OCI-LY7 (cell line): ENCODE data around the gene AMPD1. TPM values are rescaled to one million over a fixed set of nuclear protein-coding genes. Genes with fewer than 3 reads are reported as not detected.

ENCODE experiments used
- BruUV-seq: library from RNA; stranded (reverse); fragments of 400-500 nt; replicated peaks from 2 replicates; lab custom pipeline; 2021; lab: Mats Ljungman, UMichigan
- CTCF ChIA-PET: fragments of 300-600 bp; sonication (Branson Sonifier 250); formaldehyde crosslinking; loops from one replicate; lab custom pipeline; 2022; ENCODE audit warnings: antibody characterized with exemption; ENCODE audit not compliant: unreplicated experiment; lab: Charles Lee
- POLR2A ChIA-PET: fragments of 300-600 bp; sonication (Branson Sonifier 250); formaldehyde crosslinking; loops from one replicate; lab custom pipeline; 2022; ENCODE audit warnings: antibody characterized with exemption; lab: Charles Lee
- DNase-seq: peaks from one replicate; pipeline ENCODE4 v3.0.0-alpha.2; 2015; ENCODE audit warnings: low spot score
- H2AFZ ChIP-seq: fragments of 200-600 bp; sonication (generic), shearing (Covaris generic); 2 replicates; pipeline ENCODE4 v1.6.1; 2014; ENCODE audit warnings: mild to moderate bottlenecking, antibody characterized with exemption, low read length, moderate library complexity
- H3K27ac ChIP-seq: fragments of 200-600 bp; sonication (generic); 2 replicates; pipeline ENCODE4 v1.5.1; 2014; ENCODE audit warnings: mixed run types, low read depth, mild to moderate bottlenecking, moderate library complexity, low read length, inconsistent platforms; ENCODE audit not compliant: poor library complexity, severe bottlenecking
- H3K36me3 ChIP-seq: fragments of 200-600 bp; sonication (generic); 2 replicates; pipeline ENCODE4 v1.6.1; 2014; ENCODE audit warnings: mild to moderate bottlenecking, antibody characterized with exemption, low read length, moderate library complexity, mixed read lengths; ENCODE audit not compliant: insufficient read depth
- H3K4me1 ChIP-seq: fragments of 200-600 bp; sonication (generic); 2 replicates; pipeline ENCODE4 v1.5.1; 2014; ENCODE audit warnings: mild to moderate bottlenecking, low read length; ENCODE audit not compliant: insufficient read depth, poor library complexity, severe bottlenecking
- H3K4me2 ChIP-seq: fragments of 200-600 bp; sonication (generic); 2 replicates; pipeline ENCODE4 v1.6.1; 2014; ENCODE audit warnings: mild to moderate bottlenecking, low read length
- H3K4me3 ChIP-seq: fragments of 200-600 bp; sonication (generic); 2 replicates; pipeline ENCODE4 v1.5.1; 2014; ENCODE audit warnings: mild to moderate bottlenecking, low read depth, low read length; ENCODE audit not compliant: poor library complexity, severe bottlenecking
- H3K79me2 ChIP-seq: fragments of 200-600 bp; sonication (generic); 2 replicates; pipeline ENCODE4 v1.6.1; 2016; ENCODE audit warnings: low read depth, mild to moderate bottlenecking, low read length, moderate library complexity, mixed read lengths; ENCODE audit not compliant: insufficient read depth
- H3K9me2 ChIP-seq: fragments of 200-600 bp; sonication (generic); 2 replicates; pipeline ENCODE4 v1.6.1; 2016; ENCODE audit warnings: mild to moderate bottlenecking, low read length, mixed read lengths; ENCODE audit not compliant: insufficient read depth
- H3K9me3 ChIP-seq: fragments of 200-600 bp; sonication (generic); 2 replicates; pipeline ENCODE4 v1.6.1; 2014; ENCODE audit warnings: mild to moderate bottlenecking, mixed run types, low read length, mixed read lengths
- H4K20me1 ChIP-seq: fragments of 200-600 bp; sonication (generic); 2 replicates; pipeline ENCODE4 v1.6.1; 2014; ENCODE audit warnings: mild to moderate bottlenecking, antibody characterized with exemption, low read length, moderate library complexity, mixed read lengths; ENCODE audit not compliant: insufficient read depth
- CTCF ChIP-seq: fragments of 200-600 bp; sonication (generic); conservative IDR thresholded peaks from 2 replicates; pipeline ENCODE4 v1.5.1; 2014; ENCODE audit warnings: mild to moderate bottlenecking, antibody characterized with exemption, low read length, moderate library complexity, mixed read lengths
- EZH2phosphoT487 ChIP-seq: fragments of 200-600 bp; sonication (generic); IDR thresholded peaks from 2 replicates; pipeline ENCODE4 v1.6.1; 2018; ENCODE audit warnings: low read depth, borderline replicate concordance, mild to moderate bottlenecking, mixed run types, antibody characterized with exemption, low read length, moderate library complexity, mixed read lengths
- intact Hi-C: fragments of 100-400 bp; cut with micrococcal nuclease; formaldehyde crosslinking; loops from one replicate; pipeline ENCODE4 v1.10.0; 2022; ENCODE audit not compliant: unreplicated experiment
- total RNA-seq, 2 experiments: library from RNA; depleted of rRNA in 1 of 2; stranded (reverse); fragments of >200 nt in 1 of 2; shearing (Covaris generic) in 1 of 2; gene quantifications; 2 replicates each; pipeline ENCODE4 v1.2.3, GENCODE V29; 2014 to 2022

The AMPD1 gene
- total RNA-seq, 2 experiments from 2014 or later: not detected

- Histone ChIP-seq H3K27ac (no peak overlapping the region), H3K79me2 (peaks cover 75% of the 10 kb centered on the region), H3K4me1 (no peaks in the 10 kb centered on the region), H2AFZ (no peak overlapping the region), H3K36me3 (peaks cover 99% of the 10 kb centered on the region), H3K4me2 (no peak overlapping the region), H3K9me3 (no peaks in the 10 kb centered on the region), H3K4me3 (no peak overlapping the region), H4K20me1 (peaks cover 27% of the 10 kb centered on the region; the same call in 1 of the 2 replicates), H3K9me2 (no peaks in the 10 kb centered on the region)
- POLR2A ChIA-PET: interaction anchor here (1.5 kb wide), 1 partner anchor 21 kb away, joined by 4 read pairs; no protein-coding TSS in a partner anchor
- no peak for TF ChIP-seq EZH2phosphoT487
- no peak for TF ChIP-seq CTCF
- CTCF ChIA-PET: no interaction called here
- no peak for DNase-seq
- BruUV-seq: no TSS peak
- intact Hi-C loops: no loop called here
Observed at GRCh38 chr1:114740331-114740730, 45.0 kb upstream of the AMPD1 start.

- BruUV-seq: no TSS peak
- Histone ChIP-seq H3K27ac (no peak overlapping the region), H3K4me1 (no peaks in the 10 kb centered on the region), H3K4me3 (no peak overlapping the region), H3K79me2 (peaks cover 45% of the 10 kb centered on the region), H3K9me3 (no peaks in the 10 kb centered on the region), H3K36me3 (peaks cover 99% of the 10 kb centered on the region), H2AFZ (no peak overlapping the region), H4K20me1 (peaks cover 21% of the 10 kb centered on the region; the same call in 1 of the 2 replicates), H3K4me2 (no peak overlapping the region), H3K9me2 (no peaks in the 10 kb centered on the region)
- ChIA-PET CTCF (interaction anchor here (0.8 kb wide), 1 partner anchor 9 kb away, joined by 3 read pairs; no protein-coding TSS in a partner anchor), POLR2A (interaction anchor here (0.7 to 1.1 kb wide), 5 partner anchors 10 to 22 kb away, joined by 3 to 10 read pairs (median 4); no protein-coding TSS in a partner anchor)
- no peak for TF ChIP-seq EZH2phosphoT487
- no peak for TF ChIP-seq CTCF
- intact Hi-C loops: no loop called here
- DNase-seq: no peak
Observed at GRCh38 chr1:114737314-114737849, 42.0 kb upstream of the AMPD1 start.

GRCh38 chr1:114735479-114735878 is 40.1 kb upstream of the AMPD1 start:
- POLR2A ChIA-PET: no interaction called here
- no TSS peak for BruUV-seq
- H3K79me2 ChIP-seq: peaks cover 28% of the 10 kb centered on the region

More at GRCh38 chr1:114735479-114735878, 40.1 kb upstream of the AMPD1 start:
- no peaks in the 10 kb centered on the region for H3K4me1 ChIP-seq
- CTCF ChIA-PET: no interaction called here
- H3K4me3 ChIP-seq: no peak overlapping the region
- H4K20me1 ChIP-seq: peaks cover 21% of the 10 kb centered on the region; the same call in 1 of the 2 replicates
- H3K4me2 ChIP-seq: no peak overlapping the region
- DNase-seq: no peak
- no peak for TF ChIP-seq CTCF
- no peak for TF ChIP-seq EZH2phosphoT487
- peaks cover 99% of the 10 kb centered on the region for H3K36me3 ChIP-seq
- no peak overlapping the region for H3K27ac ChIP-seq
- intact Hi-C loops: no loop called here
- H3K9me2 ChIP-seq: no peaks in the 10 kb centered on the region
- H3K9me3 ChIP-seq: no peaks in the 10 kb centered on the region
- no peak overlapping the region for H2AFZ ChIP-seq
